ENCODE results near the gene YAE1.

Gene YAE1

DNA sequence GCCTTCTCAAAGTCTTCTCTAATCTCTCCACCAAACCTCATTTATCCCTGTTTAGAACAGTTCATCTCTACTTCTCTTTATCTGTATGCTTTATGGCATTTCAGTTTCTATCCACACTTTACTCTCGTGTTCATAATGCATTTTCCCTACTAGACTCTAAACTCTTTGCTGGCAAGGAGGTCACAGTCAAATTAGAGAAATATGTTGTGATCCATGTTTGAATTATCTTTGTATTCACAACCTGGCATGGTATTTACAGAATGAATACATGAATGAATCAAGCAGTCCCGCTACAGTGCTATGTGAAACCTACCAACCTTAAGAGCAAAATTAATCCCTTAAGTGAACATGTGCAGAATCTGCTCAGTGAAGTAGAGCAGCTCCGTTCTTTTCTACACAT lies 12.8 kb upstream of the YAE1 start:
- Histone ChIP-seq H3K9me2 (ENCODE audit: low read depth, low read length) (no peaks in the 10 kb centered on the region), H3K4me1 (ENCODE audit: insufficient read depth, low read length, severe bottlenecking) (no peaks in the 10 kb centered on the region), H3K9ac (ENCODE audit: low read length) (no peak overlapping the region), H3F3A (ENCODE audit: insufficient read depth, low read length) (no peaks in the 10 kb centered on the region; the same call in 1 of the 2 replicates), H4K20me1 (ENCODE audit: insufficient read depth, low read length) (no peaks in the 10 kb centered on the region), H2AFZ (ENCODE audit: low read length) (no peak overlapping the region), H3K27me3 (ENCODE audit: insufficient read depth, low read length) (no peaks in the 10 kb centered on the region), H3K4me3 (ENCODE audit: low read depth, low read length, poor library complexity, severe bottlenecking) (no peak overlapping the region), H3K27ac (ENCODE audit: low read depth, low read length, poor library complexity, severe bottlenecking) (no peak overlapping the region), H3K9me3 (ENCODE audit: low read length) (no peaks in the 10 kb centered on the region), H3K79me2 (ENCODE audit: insufficient read depth, low read length) (no peaks in the 10 kb centered on the region), H3K4me2 (ENCODE audit: low read length) (no peak overlapping the region), H3K36me3 (ENCODE audit: insufficient read depth, low read length) (no peaks in the 10 kb centered on the region)
- no peak for TF ChIP-seq EZH2 (IDR thresholded peaks at IDR 0.05; ENCODE audit: borderline replicate concordance, low read length)
- TF ChIP-seq, protein P1, sequence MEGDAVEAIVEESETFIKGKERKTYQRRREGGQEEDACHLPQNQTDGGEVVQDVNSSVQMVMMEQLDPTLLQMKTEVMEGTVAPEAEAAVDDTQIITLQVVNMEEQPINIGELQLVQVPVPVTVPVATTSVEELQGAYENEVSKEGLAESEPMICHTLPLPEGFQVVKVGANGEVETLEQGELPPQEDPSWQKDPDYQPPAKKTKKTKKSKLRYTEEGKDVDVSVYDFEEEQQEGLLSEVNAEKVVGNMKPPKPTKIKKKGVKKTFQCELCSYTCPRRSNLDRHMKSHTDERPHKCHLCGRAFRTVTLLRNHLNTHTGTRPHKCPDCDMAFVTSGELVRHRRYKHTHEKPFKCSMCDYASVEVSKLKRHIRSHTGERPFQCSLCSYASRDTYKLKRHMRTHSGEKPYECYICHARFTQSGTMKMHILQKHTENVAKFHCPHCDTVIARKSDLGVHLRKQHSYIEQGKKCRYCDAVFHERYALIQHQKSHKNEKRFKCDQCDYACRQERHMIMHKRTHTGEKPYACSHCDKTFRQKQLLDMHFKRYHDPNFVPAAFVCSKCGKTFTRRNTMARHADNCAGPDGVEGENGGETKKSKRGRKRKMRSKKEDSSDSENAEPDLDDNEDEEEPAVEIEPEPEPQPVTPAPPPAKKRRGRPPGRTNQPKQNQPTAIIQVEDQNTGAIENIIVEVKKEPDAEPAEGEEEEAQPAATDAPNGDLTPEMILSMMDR (IDR thresholded peaks at IDR 0.05; ENCODE audit: low read length): no peak

DNA sequence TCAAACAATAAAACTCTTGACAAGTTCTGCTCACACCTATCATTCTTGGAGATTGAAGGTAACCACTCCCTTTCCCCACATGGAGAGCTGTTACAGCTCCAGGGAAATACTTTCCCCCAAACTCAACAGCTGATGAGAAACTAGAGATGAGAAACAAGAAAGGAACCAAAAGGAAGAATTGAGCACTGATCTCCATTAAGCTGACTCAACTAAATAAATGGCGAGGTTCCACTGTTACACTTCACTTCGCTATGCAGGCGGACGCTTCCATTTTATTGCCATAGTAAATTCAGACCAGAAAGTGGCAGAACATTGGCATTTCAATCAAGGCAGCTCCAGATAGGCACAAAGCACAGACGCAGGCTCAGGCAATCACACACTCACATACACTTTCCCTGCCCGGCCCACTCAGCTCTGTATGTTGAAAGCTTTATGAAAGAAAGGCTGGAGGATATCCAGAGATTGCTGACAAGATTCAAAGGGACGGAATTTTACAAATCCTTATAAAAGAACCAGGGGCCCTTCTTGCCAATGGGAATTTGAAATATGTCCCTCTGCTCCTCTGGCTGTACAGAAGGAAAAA lies 11.5 kb upstream of the YAE1 start:
- H3K27me3 ChIP-seq (ENCODE audit: insufficient read depth, low read length): no peaks in the 10 kb centered on the region
- no peak overlapping the region for H3K9ac ChIP-seq (ENCODE audit: low read length)
- TF ChIP-seq, protein P1 (IDR thresholded peaks at IDR 0.05; ENCODE audit: low read length): no peak
- no peak for TF ChIP-seq EZH2 (IDR thresholded peaks at IDR 0.05; ENCODE audit: borderline replicate concordance, low read length)
- no peaks in the 10 kb centered on the region for H3K36me3 ChIP-seq (ENCODE audit: insufficient read depth, low read length)
- no peak overlapping the region for H3K27ac ChIP-seq (ENCODE audit: low read depth, low read length, poor library complexity, severe bottlenecking)
- H2AFZ ChIP-seq (ENCODE audit: low read length): no peak overlapping the region
- H3K9me2 ChIP-seq (ENCODE audit: low read depth, low read length): no peaks in the 10 kb centered on the region
- H4K20me1 ChIP-seq (ENCODE audit: insufficient read depth, low read length): no peaks in the 10 kb centered on the region
- H3F3A ChIP-seq (ENCODE audit: insufficient read depth, low read length): no peaks in the 10 kb centered on the region; the same call in 1 of the 2 replicates
- H3K4me1 ChIP-seq (ENCODE audit: insufficient read depth, low read length, severe bottlenecking): no peaks in the 10 kb centered on the region
- no peak overlapping the region for H3K4me2 ChIP-seq (ENCODE audit: low read length)
- H3K9me3 ChIP-seq (ENCODE audit: low read length): no peaks in the 10 kb centered on the region
- H3K79me2 ChIP-seq (ENCODE audit: insufficient read depth, low read length): no peaks in the 10 kb centered on the region
- no peak overlapping the region for H3K4me3 ChIP-seq (ENCODE audit: low read depth, low read length, poor library complexity, severe bottlenecking)

DNA sequence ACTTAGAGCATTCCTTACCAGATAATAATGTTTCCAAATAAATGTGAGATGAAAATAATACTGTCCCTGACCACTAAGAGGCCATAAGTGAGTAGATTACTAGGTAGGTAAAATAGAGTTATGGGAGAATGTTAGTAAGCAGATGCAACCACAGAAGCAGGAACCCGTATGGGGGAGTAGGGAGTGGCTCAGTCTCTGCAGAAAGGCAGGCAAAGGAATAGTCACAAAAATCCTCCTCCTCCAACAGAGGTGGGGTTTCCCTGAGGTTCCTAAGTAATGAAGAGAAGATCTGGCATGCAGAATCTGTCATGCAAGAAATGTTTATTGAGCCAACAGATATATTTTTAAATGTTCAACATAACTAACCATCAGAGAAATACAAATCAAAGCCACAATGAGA lies 9.0 kb upstream of the YAE1 start:
- no peaks in the 10 kb centered on the region for H4K20me1 ChIP-seq (ENCODE audit: insufficient read depth, low read length)
- no peak overlapping the region for H3K4me3 ChIP-seq (ENCODE audit: low read depth, low read length, poor library complexity, severe bottlenecking)
- no peaks in the 10 kb centered on the region; the same call in 1 of the 2 replicates for H3F3A ChIP-seq (ENCODE audit: insufficient read depth, low read length)
- no peak overlapping the region for H2AFZ ChIP-seq (ENCODE audit: low read length)
- TF ChIP-seq, protein P1 (IDR thresholded peaks at IDR 0.05; ENCODE audit: low read length): no peak
- TF ChIP-seq EZH2 (IDR thresholded peaks at IDR 0.05; ENCODE audit: borderline replicate concordance, low read length): no peak
- no peak overlapping the region for H3K27ac ChIP-seq (ENCODE audit: low read depth, low read length, poor library complexity, severe bottlenecking)
- H3K27me3 ChIP-seq (ENCODE audit: insufficient read depth, low read length): no peaks in the 10 kb centered on the region
- H3K4me1 ChIP-seq (ENCODE audit: insufficient read depth, low read length, severe bottlenecking): no peaks in the 10 kb centered on the region
- H3K9me2 ChIP-seq (ENCODE audit: low read depth, low read length): no peaks in the 10 kb centered on the region
- H3K9me3 ChIP-seq (ENCODE audit: low read length): no peaks in the 10 kb centered on the region
- no peaks in the 10 kb centered on the region for H3K36me3 ChIP-seq (ENCODE audit: insufficient read depth, low read length)
- H3K79me2 ChIP-seq (ENCODE audit: insufficient read depth, low read length): no peaks in the 10 kb centered on the region
- H3K4me2 ChIP-seq (ENCODE audit: low read length): no peak overlapping the region
- H3K9ac ChIP-seq (ENCODE audit: low read length): no peak overlapping the region
